GM18870 (cell line): ENCODE results near the gene MYD88.

Experiments
- ATAC-seq: cut with Tn5 transposase; IDR thresholded peaks from one replicate; pipeline ENCODE4 v1.9.1; 2021; ENCODE audit warnings: moderate library complexity; ENCODE audit not compliant: unreplicated experiment

Gene MYD88

DNA sequence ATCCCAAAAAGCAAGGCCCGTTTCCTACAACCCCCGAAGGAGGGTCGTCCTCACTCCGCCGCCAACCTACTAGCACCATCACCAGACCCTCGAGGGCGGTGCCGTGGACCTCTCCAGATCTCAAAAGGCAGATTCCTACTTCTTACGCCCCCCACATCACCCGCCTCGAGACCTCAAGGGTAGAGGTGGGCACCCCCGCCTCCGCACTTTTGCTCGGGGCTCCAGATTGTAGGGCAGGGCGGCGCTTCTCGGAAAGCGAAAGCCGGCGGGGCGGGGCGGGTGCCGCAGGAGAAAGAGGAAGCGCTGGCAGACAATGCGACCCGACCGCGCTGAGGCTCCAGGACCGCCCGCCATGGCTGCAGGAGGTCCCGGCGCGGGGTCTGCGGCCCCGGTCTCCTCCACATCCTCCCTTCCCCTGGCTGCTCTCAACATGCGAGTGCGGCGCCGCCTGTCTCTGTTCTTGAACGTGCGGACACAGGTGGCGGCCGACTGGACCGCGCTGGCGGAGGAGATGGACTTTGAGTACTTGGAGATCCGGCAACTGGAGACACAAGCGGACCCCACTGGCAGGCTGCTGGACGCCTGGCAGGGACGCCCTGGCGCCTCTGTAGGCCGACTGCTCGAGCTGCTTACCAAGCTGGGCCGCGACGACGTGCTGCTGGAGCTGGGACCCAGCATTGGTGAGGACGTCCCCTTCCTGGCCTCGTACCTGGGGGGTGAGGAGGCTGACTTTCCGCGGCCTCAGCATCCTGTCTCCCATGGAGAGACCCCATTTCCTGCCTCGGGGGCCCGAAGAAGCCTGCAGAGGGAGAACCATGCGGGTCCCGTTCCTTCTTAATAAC lies at the start of gene MYD88:
MYD88 (plus strand) TSS at position 313 of the 842 bp plus-strand sequence; CDS start at position 353, 40 bp downstream.
- peak; percentile 22 for ATAC-seq

DNA sequence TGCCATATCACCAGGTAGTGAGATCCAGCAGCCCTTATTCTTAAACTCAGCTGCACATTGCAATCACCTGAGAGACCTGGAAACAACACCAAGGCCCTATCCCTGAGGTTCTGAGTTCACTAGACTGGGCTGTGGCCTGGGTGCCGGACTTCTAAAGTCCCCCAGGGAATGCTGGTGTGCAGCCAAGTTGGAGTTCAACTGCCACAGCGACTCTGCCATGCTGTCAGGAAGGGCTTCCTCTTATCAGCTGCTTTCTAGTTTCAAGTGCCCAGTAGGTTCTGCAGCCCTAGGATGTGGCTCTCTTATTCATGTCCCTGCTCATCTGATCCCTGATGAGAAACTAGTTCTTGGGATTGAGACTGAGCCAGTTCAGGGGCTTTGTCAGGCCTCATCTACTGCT lies 49.3 kb upstream of the MYD88 start:
- ATAC-seq, result no peak

DNA sequence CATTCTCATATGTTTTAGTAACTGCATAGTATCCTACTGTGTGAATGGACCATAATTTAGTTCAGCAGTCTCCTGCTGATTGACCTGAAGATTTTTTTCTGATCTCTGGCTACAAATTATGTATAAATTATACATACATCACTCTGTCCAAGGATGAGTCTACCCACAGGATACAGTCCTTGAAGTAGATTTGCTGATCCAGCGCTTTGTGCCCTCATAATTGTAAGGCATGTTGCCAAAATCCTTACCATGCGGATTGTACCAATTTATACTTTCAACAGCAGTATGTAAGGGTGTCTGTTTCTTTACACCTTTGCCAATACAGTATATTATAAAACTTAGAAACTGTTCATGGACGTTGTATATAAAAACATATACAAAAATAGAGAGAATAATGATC lies 48.0 kb upstream of the MYD88 start:
- no peak for ATAC-seq

DNA sequence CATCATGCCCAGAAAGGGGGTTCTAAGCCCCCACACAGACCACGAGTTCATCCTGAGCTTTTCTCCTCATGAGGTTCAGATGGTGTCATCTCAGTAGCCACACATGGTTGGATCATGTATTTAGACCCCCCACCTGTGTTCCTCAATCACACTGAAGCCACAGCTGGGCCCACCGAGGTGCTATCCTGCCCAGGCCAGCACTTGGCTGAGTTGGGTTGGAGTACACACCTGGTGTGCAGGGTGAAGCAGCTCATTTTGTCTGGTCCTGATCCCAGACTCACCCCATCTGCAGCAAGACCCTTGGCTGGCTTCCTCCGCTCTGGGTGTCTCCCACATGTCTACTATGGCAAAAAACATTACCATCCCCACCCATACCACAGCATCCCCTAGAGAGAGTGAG lies 43.5 kb upstream of the MYD88 start:
- no peak for ATAC-seq

DNA sequence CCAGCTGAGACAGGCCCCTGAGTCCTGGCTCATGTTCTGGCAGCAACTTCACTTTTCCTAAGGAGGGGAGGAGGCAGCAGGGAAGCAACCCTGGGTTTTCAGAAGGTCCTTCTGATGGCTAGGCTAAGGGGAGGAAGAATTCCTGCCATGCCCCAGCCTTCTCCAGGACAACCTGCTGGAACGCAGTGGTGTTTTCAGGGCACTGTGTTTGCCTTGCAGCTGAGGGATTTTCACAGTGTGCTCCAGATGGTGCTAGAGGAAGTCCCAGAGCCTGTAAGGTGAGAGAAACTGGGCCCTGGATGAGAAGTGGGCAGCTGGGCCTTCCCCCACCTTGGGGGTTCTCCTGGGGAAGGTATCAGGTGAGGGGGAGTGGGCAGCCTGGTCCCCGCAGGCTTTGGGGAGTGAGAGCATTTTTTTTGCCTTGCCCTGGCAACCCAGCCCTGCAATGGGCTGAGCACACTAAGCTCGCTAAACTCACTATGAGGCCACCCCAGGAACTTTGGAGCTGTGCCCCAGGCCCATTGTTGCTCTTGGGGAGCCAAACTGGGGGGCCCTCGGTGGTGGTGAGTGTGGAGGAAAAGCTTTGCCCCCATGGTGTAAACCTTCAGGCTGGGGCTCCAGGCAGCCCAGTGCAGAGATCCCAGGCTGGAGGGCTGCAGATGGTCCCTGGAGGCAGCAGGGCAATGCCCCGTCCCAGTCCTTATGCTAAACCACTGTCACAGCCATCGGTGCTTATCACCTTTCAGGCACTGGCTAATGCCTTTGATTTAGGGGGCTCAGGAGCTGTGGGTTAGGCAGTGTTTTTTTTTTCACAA lies 42.6 kb upstream of the MYD88 start:
- no peak for ATAC-seq

DNA sequence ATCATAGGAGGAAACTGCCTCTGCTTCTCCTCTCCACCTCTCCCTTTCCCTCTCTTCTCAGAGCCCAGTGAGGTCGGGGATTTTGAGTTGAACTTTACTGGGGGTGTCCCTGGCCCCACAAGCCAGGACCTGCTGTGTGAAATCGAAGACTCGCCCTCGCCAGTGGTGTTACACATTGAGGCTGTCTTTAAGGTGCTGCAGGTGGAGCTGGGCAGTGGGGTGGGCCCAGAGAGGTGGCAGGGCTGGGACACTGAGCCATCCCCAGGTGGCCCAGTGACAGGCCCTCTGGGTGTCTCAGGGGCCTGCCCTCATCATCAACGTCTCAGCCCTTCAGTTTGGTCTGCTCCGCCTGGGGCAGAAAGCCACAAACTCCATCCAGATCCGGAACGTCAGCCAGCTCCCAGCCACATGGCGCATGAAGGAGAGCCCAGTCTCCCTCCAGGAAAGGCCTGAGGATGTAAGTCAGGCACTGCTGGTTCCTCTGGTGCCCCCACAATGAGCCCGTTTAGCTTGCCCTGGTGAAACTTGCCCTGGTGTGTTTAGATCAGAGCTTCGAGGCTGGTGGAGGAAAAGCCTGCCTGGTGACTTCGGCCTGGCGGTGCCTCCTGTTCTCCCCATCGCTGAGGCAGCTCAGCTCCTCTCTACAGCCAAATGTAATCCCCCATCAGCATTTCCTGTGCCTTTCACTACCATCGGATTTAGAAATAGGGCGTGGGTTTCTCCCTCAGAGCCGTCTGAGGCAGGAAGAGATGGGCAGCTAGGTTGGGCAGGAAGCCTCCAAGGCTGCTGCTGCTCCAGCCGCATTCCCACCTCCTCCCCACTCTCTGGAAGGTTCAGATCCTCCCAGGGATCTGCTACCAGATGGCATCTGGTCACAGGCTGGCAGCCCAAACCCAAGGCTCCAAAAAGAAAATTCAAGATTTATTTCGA lies 40.8 kb upstream of the MYD88 start:
- ATAC-seq, result no peak

DNA sequence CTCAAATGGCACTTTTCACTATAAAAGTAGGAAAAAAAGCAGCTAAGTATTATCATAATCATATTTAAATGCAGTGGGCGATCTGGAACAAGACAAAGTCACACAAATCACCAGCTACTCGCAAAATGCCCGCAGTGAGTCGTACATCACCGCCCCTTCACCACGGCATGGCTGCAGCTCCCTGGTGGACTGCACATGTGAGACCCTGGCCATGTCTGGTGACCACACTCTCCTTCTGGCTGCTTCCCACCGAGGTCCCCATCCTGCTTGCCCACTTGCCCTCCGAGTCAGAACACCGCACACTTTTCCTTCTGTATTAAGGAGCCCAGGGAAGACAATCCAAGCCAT lies 40.1 kb upstream of the MYD88 start:
- no peak for ATAC-seq

DNA sequence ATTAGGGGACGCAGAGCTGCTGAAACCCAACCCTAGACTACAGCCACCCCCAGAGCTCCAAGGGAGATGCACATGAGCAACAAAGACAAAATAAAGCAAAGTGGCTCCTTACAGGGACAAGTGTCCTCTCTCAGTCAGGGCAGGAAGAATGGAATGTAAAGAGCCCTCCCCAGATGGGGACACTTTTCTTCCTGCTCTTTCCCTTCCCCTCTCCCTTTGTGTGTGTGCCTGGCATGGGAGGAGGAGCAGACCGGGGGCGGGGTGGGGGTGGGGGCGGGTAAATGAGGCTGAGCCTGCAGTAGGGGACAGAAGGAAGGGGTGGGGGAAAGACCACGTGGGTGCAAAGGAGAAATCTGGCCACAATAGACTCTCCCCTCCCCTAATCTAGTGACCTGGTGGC lies 38.9 kb upstream of the MYD88 start:
- ATAC-seq, result no peak

DNA sequence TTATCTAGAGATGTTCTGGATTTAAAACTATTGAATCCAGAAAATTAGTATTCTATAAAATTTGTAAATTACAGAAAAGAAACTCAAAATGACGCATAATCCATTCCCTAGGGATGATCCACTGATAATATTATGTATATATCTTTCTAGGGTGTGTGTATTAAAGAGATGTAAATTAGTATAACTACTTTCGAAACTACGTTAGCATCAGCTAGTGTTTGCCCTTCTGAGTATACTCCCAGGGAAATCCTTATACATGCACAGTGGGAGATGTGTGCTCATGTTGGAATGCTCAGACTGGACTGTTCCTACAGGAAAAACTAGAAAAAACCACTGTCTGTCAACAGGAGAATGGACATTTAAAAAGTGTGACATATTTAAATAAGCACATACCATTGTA lies 38.0 kb upstream of the MYD88 start:
- ATAC-seq, result no peak

DNA sequence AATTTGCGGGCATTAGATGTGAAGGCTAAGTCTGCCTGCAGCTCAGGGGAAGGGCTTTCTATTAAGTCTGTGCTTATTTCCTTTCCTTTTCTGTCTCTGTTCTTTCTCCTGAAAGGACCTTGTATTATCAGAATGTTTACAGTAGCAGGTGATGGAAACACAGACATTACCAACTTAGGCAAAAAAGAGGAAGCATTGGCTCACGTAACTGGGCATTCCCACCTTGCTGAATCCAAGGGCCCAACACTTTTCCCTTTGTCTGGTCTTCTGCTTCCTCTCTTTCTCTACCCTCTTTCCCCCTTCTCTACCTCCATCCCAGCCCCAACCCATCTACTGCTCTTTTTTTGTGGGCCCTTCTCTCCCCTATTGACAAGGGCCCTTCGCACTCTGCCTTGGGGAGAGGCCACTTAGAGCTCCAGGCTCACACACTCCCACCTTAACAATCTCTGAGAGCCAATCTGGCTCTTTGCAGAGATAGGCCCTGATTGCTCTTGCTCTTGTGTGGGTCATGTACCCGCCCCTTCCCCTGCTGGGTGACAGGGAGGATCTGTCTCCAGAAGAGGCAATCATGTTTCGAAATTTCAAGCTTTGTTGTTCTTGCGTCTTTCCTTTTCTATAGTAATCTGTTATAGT lies 36.5 kb upstream of the MYD88 start:
- no peak for ATAC-seq

DNA sequence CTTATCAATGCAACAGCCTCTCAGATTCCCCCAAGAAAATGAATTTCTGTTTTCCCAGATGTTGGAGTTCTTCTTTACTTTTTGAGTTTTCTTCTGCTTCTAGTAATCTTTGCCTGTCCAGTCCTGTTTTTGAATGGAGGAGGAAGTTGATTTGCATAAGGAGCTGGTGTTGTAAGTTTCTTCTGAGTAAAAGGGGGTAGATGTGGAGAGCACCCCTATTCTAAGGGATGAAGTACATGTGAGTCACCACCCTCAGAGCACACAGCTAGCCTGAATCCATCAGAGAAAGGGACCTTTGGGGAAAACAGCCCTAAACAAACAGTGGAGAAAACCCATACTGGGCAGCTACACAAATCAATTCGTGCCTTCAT lies 36.0 kb upstream of the MYD88 start:
- no peak for ATAC-seq

DNA sequence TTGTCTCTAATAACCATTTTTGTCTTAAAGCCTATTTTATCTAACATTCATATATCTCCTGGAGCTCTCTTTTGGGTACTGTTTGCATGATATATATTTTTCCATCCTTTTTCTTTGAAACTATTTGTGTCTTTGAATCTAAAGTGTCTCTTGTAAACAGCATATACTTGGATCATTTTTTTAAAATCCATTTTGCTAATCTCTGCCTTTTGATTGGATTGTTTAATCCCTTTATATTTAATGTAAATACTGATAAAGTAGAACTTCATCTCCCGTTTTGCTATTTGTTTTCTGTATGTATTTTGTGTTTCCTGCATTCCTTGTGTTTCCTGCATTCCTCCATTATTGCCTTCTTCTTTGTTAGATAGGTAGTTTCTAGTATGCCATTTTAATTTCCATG lies 32.9 kb upstream of the MYD88 start:
- ATAC-seq, result no peak

DNA sequence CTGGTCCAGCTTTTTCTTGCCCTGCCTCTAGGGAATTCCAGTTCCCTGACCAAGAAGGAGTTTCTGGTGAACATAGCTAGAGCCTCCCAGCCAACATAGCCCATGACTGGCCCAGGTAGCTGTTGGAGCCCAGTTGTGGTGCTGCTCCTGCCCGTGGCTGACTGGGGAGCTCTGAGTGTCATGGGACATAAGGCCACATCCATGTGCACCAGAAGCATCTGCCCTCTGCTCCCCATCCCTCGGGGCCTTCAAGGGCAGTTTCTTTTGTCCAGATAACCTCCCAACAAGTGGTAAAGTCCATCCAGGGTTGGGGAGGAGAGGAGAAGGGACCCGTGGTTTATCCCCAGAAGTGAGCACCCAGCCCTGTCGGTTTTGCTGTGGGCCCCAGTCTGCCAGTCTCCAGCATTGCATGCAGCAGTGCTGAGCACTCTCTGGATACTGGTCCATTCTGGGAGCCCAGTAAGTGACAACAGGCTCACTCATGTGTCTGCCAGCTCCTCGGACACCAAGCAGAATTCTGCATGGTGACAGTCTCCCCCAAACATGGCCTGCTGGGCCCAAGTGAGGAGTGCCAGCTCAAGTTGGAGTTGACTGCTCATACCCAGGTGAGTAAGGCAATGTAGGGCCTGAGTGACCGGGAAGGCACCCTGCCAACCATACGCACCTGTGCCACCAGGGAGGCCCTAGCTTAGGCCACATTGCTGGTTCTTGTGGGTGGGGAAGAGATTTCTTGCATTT lies 30.4 kb upstream of the MYD88 start:
- ATAC-seq, result no peak

DNA sequence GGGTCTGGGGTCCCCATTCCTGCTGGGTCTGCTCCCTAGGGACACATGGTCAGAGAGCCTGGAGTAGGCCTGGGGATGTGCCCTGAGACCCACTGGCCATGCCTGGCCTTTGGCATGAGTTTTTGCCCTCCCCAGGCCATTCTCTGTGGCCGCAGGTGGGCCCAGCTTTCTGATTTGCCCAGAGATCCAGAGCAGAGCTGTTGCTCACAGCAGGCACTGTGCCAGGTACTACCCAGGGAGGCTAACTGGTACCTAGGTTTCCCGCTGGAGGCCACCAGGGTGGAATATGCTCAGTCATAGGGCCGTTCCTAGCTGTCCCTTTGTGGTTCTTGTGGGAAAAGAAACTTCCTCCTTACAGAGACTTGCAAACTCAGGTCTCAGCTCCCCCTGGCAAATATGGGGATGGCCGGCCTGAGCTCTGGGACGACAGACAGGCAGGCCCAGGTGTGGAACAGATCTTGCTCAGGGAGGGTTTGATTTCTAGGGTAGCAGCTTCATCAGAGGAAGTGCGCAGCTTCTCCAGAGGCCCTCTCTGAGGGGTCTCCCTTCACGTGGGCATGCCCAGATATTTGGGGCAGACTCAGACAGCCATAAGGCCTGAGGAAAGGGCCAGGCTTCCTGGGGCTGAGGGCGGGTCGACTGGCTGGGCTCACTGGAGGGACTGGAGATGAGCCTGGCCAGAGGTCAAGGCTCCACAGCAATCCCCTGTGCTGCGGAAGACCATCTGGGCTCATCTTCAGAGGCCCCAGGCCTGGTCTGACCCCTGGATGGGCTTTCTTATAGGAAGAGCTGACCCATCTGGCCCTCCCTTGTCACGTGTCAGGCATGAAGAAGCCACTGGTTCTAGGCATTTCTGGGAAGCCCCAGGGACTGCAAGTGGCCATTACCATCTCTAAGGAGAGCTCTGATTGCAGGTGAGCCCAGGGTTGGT lies 29.5 kb upstream of the MYD88 start:
- ATAC-seq, result no peak

DNA sequence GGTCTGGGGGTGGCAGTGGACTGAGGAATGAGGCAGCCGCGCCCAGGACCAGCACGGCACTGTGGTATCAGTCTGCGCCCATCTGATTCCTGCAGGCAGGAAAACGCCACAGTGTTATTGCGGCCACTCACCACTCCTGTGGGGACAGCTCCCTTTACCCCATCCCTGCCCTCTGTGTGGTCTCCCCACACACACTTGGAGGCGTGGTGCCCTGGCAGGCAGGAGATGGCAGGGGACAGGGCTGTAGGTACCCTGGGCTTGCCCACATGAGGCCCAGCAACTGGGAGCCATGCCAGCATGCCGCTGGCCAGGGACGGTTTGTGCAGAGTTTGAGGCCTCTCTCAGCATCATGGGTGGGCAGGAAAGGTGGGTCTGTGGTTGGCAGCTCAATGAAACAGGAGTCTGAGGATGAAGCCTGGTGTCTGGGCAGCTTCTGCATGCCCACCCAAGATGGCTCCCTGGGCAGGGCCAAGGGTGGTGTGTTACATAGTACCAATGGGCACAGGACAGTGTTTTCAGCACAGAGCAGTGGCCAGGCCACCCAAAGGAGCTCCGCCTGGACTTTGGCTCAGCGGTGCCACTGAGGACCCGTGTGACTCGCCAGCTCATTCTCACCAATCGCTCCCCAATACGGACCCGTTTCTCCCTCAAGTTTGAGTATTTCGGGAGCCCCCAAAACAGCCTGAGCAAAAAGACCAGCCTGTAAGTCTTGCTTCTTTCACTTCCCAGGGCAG lies 28.7 kb upstream of the MYD88 start:
- no peak for ATAC-seq

DNA sequence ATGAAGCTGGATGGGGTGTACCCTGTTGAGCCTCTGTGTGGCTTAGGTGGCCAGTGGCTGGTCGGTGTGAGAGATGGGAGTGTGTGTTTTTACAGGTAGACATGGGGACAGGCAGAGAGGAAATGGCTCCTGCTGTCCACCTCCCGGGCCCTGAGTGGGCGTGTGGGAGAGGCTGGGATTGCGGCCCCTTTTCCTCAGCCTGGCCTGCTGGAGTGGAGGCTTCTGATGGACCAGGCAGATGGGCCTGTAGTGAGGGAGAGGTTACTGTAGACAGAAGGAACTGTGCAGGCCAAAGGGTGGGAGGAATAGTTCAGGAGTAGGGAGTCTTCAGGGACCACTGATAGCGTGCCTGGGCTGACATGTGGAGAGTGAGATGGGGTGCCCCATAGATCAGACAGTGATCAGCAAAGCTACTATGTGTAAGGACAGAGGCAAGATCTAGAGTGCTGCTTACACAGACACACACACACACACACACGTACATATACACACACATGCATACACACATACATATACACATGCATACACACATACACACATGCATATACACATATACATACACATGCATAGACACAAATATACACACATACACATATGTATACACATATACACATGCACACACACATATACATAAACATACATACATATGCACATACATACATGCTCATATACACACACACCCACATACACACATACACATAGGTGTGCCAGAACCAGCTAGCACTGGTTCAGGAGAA lies 28.0 kb upstream of the MYD88 start:
- no peak for ATAC-seq

DNA sequence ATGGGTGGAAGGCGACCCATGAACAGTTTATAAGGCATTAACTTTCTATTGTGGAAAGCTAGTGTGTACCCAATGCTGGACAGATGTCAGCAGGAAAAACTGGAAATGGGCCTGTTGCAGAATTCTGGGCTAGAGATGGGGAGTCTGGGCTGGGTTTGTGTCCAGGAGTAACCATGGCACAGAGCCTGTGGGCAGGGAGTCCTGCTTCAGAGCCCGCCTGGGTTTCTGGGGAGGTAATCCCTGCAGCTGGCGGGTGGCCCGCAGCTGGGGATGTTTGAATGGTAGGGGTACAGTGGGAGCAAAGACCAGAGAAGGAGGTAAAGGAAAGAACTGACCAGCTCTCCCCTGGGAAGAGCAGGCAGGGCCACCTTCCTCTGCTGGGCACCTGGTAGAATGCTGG lies 27.3 kb upstream of the MYD88 start:
- ATAC-seq, result no peak
